HG03457 (cell line): Measurements from ENCODE around the gene MYZAP.

ENCODE experiments used
- ATAC-seq: cut with Tn5 transposase; IDR thresholded peaks from one replicate; pipeline ENCODE4 v1.9.1; 2021; ENCODE audit warnings: moderate number of reproducible peaks; ENCODE audit not compliant: unreplicated experiment

The MYZAP gene

DNA sequence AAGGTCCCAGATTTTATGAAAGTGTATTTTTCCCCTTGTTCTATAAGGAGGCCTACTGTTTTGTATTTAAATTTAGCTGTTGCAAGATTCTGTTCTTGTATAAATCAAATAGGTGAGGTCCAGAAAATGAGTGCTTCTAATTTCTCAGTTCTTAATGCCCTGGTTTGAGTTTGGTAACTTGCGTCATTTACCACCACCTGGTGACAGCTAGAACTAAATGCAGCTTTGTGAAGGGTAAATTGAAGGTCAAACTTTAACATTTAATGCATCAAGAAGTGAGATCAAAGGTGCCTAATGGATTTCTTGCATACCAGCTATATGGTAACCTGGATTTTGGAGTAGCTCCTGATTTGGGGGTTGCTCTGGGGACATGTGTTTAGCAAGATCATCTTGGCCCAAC, 64.1 kb downstream of the MYZAP start:
- no peak for ATAC-seq

DNA sequence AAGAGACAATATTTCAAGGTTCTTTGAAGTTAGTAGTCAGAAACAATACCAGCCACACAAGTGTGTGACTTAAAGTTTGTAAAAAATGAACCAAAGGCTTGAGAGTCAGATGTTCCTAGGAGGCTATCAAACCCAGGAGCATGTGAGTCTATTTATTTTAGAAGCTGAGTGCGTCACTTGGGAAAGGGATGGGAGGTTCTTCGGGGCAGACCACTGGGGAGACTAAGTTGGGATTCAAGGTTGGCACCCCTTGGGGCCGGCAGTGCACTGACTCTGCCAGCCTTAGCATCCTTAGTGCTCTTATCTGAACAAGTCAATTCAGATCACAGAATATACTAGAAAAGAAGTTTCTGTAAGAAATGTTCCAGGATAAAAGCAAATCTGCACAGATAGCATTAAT, 64.7 kb downstream of the MYZAP start:
- no peak for ATAC-seq

DNA sequence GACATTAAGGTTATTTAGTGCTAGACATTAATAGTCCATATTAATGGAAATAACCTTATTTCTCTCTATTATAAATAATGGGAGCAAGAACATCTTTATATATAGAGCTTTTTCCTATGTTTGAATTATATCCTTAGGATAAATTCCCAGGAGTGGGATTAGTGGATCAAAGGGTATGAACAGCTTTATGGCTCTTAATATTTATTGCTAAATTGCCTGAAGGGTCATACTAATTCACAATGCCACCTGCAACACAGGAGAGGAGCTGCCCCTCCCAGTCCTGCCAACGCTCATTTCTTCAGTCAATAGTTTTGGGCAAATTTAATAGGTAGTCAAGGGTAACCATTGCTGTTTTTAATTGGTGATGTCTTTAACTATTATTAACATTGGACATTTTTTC, 65.9 kb downstream of the MYZAP start:
- ATAC-seq: no peak

DNA sequence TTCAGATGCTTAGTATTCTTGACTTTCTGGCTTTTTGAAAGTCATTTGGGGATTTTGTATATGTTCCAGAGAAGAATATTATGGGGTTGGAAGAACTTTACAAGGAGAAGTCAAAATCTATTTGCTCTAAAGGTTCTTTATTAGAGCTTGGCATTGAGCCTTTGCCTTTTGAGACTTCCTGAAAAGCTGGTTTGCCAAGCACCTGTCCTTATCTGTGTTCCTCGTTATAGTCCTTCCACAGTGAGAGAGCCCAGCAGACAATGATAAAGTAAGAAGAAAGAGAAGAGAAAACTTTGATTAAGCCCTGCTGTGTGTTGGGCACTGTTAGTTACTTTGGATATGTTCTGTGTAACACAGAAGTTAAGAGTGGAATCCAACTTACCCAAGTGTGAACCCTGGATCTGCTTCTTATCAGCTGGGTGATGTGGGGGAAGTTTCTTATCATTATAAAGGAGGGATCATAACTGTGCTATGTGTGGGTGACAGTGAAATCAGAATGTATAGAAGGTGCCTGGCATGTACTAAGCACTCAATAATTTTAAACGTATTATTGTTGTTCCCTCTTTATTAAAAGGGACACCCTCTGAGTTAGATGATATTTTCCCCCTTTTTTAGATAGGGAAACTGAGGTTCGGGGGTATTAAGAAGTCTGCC, 70.5 kb downstream of the MYZAP start:
- ATAC-seq: no peak

DNA sequence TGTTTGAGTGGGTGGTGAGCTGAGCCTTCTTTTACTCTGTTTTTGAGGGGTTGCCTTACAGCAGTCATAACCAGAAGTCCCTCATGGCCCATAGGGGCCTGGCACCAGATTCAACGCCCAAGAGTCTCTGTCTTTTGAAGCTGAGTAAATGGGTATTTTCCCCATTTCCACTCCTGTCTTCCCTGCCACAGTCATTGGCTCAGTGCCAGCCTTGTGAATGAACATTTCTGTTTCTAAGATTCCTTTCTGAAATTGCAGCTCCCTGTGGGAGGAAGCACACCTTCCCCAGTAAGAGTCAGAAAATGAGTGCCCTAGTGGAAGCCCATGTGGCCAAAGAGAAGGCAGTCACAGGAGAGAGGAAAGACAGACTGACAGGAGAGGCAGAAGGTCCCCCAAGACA, 71.1 kb downstream of the MYZAP start:
- no peak for ATAC-seq

DNA sequence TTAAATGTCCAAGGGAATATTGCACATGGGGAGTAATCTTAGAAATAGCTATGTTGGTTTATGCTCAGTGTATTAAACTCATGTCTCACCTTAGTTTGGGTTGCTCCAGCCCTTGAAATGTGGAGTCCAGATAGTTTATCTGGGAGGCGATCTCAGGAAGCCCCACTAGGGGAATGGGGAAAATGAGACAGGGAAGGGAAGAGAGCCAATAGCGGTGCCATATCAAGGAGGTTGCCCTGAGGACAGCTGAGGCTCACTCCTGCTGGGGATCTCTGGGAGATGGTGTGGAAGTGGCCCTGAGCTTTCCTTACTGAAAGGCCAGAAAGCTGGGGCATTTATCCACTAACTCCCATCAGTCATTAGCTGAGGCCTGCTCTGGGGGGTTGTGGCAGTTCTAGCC, 71.6 kb downstream of the MYZAP start:
- ATAC-seq: no peak

DNA sequence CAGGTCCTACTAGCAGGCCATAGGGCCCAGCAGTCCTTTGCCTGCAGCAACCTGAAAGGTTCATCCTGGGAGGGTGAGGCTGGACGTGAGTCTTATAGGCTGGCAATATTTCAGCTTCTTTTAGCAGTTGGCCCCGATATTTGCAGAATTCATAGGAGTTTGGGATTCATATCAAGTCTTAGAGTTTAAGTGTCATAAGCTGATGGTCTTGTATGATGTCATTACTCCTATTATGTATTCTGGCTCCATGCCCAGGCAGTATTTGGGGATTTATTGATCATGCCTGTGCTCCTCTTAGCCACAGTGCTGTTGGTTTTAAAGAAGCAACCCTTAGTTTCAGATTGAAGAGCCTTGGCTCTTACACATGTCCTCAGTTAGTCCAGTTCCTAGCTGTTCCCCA, 73.5 kb downstream of the MYZAP start:
- ATAC-seq: no peak

DNA sequence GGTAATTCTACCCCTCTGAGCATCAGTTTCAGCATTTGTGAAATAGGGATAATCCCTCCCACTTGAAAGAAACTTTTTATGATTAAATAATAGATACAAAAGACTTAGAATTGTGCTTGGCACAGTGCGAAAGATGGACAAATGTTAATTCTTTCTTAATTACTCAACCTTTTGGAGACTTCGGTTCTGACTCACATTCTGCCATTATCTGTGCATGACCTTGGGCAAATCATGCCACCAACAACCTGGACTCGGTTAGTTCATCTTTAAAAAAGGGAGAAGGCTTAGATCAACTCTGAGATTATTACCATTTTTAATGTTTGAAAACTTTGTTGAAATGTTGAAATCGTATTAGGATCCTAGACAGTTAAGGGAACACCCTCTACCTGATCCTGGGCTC, 74.2 kb downstream of the MYZAP start:
- ATAC-seq: no peak

DNA sequence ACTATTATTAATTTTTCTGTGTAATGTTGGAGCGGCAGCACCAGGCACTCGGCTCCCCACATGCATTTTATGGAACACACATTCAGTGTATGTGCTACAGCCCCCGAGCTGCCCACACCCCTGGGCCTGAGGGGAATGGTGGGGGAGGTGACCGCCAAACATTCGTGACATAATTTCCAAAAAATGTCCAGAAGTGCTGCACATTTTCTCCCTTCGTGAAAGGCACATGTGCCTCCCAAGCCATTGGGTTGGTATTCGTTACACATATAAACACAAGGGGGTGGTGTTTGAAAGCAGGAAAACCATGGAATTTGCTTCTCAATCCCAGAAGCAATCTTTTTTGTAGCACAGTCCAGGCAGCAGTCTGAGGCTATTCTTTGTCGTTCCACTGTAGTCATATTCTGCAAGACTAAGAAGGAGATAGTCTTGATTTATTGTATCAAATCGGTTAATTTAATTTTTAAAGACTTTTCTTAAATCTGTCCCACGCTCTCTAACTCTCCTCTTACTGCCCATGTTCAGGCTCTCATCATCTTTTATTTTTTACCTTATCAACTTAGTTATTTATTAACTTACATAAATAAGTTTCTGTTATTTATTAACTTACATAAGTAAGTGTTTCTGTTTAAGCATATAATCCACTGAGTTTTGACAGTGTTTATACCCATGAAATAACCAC, 75.6 kb downstream of the MYZAP start:
- no peak for ATAC-seq

DNA sequence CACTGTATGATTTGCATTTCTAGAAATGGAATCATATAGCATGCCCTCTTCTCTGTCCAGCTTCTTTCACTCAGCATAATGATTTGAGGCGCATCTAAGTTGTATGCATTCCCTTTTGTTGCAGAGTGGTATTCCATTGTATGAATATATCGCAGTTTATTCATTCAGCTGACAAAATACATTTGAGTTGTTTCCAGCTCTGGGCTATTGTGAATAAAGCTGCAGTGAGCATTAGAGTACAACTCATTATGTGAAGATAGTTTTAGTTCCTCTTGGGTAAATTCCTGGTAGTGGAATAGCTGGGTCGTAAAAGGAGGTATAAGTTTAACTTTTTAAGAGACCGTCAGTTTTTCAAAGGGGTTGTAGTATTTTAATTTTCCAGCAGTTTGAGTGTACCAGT, 76.3 kb downstream of the MYZAP start:
- ATAC-seq: no peak

DNA sequence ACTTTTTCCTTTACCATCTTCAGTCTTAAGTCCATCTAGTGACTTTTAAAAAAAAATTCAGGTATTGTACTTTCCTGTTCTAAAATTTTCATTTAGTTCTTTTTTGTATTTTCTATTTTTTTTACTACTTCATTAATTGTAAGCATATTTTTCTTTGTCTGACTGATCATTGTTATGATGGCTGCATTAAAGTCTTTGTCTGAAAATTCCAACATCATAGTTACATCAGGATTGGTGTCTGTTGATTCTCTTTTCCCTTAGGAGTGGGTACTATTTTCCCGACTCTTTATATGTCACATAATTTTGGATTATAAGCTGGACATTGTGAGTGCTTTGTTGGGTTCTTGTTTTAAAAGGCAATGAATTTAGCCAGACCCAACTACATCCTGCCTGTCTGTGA, 79.9 kb downstream of the MYZAP start:
- no peak for ATAC-seq

DNA sequence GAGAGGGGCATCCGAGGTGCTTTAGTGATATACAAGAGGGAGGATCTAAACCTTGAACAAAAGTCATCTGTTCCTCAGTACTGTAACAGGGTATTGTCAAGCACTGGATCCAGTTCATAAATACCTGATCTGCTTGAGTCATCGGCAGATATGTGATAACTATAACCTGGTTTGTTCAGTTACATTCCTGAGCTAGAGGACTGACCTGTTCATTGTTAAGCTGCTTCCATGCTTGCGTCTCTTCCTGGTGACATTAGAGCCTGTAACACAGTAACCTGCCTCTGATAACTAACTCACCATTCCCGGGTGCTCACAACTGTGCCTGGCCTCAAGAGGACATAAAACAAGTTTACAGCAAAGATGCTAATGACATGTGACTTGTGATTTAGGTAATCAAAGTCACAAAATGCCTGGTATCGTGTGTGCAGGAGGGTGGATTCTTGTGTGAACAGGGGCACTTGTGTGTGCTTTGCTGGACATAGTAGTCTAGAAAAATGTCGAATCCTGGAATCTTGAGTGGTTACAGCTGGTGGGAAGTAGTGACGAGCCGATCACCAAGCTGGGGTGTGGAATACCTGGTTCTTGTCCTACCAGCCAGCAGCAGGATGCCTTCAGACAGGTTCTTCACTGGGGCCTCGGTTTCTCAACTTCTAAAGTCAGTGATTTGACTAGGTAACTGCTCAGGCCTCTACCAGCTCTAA, 83.9 kb downstream of the MYZAP start:
- ATAC-seq: no peak

DNA sequence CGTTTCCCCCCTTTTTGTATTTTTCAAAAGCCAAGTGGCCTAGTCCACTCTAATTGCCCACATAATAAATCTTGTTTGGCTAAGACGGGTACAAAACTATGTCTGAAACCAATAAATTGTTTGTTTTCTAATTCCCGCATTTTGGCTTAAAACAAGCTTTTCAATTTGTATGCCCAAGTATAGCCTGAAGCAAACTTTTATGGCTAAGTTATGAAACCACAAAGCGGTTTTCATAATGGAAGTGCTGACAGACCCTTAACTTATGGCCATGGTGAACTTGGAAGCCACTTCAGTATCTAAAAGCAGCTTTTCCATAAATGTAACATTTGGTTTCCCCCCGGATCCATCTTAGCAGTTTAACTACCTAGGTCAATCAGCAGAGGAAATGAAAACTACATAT, 84.9 kb downstream of the MYZAP start:
- no peak for ATAC-seq

DNA sequence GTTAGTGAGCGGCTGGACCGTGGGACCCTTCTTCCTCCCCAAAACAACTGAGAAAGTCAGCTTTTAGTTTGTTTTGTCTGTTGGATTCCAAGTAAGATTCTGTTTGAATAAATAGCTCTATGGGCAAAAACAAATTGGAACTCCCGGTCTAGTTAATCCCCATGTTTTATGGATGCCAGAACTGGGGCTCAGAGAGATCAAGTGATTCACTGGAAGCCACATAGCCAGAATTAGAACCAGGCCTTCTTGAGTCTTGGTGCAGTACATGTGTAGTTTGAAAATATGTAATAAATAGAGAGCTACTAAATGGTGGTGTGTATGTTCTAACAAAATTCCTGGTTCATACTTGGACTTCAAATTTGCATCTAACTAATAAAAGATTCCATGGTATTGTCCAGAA, 85.5 kb downstream of the MYZAP start:
- ATAC-seq: no peak

DNA sequence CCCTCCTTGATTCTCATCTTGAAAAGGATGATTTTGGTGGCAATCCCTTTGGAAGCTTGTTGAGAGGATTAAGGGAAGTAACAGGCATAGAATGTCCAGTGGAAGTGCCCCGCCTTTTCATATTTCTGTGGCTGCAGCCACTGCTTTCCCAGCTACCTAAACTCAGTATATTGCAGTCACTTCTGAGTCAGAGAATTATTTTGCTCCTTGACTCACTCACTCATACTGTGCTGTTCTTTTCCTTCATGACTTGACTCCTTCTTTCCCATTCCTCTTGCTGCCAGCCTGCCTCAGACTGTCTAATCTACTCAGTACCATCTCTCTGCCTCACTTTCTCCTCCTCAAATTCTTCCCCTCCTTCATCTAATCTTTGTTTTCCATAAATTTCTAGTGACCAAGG, 88.3 kb downstream of the MYZAP start:
- ATAC-seq: no peak

DNA sequence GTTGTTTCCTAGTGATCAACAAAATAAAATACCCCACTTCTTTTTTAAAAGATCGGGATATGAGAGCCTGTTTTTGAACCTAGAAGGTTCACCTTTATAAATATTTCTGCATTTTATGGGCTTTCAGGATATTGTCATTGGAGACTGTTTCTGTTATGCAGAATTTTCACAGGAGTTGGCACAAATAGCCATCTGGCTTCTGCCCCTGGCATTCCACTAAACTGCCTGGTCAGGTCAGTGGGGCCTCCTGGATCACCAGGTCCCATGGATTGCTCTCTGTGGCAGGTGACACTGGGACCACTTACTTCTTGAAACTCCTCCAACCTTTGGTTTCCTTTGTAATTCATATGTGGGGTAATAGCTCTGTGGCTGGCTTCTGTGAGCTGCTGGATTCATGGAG, 89.3 kb downstream of the MYZAP start:
- ATAC-seq: no peak

DNA sequence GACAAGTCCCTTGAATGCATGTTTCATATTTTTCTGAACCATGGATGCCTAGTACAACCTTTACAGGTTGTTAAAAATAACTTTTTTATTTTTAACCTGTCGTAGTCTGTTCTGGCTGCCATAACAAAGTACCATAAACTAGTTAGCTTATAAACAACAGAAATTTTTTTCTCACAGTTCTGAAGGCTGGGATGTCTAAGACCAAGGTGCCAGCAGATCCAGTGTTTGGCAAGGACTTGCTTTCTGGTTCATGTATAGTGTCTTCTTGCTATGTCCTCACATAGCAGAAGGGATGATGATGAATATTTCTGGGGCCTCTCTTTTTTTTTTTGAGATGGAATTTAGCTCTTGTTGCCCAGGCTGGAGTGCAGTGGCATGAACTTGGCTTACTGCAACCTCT, 91.8 kb downstream of the MYZAP start:
- no peak for ATAC-seq

DNA sequence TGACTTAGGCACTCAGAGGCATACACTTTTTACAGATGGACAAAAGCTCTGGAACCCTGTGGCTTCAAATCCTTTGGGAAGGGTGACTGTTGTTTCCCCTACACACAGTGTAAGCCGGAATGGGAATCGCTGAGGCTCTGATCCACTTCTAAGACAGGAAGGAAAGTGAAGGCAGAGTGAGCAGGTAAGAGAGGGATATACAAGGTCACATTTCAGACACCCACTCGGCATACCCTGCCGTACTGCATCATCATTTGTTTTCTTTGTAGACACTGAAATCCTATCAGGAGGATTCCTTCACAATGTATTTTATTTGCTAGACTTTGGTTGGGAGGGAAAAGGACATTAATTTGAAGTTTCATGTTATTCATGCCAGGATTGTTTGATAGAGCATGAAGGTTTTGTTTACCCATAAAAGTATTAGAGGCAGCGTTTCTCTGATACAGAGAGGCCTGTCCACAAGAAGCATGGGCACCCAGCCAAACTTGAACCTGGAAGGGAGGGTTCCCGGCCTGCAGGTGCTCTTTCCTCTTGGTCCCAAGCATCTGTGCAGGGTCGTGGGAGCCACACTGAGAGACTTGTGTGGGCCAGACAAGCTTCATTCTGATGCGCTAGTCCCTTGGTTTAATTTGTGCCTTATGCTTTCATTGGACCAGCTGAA, 92.9 kb downstream of the MYZAP start:
- ATAC-seq: no peak

DNA sequence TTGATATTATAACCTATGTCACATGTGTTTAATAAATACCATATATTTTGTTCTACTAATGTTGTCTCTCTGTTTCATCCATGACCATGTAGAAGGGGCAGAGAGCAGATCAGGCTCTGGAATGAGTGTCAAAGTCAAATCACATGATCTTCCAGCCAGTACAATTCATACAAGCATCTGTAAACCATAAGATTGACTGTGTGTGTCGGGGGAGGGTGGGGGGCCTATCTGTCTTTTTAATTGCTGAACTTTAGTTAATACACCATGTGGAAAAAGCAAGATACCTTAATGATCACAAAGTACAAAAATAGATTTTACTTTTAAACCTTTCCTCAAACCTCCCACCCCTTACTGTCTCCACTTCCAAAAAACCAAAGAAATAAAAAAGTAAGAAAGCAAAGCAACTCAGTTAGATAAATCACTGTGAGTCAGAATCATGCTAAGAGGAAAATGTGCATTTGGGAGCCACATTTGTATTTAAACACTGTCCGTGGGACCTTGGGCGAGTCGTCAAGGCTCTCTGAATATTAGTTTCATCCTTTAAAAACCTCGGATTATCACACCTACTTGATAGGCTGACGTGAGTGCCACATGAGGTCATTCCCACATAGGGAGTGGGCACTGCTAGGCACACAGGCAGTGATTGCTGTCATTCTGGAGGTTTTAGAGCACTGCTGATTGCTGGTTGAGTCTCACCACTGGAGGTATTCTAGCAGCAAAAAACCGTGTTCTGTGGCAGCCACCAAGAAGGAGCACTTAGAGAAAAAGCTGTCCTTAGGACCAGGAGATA, 93.8 kb downstream of the MYZAP start:
- ATAC-seq: no peak

DNA sequence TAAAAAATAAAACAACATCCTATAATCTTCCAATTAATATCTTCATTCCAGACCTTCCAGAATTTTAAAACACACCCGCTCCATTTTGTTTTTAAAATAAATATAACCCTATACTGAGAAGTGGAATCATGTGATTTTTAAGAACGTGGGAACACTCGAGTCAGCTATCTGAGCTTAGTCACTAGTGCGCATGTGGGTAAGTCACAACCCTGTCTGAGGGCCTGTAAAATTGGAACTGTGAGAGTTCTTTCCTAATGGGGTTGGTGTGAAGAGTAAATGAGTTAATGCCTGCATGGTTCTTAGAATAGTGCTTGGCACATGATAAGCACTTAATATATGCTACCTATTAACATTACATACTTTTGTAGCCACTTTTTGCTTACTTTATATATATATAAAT, 95.0 kb downstream of the MYZAP start:
- no peak for ATAC-seq

DNA sequence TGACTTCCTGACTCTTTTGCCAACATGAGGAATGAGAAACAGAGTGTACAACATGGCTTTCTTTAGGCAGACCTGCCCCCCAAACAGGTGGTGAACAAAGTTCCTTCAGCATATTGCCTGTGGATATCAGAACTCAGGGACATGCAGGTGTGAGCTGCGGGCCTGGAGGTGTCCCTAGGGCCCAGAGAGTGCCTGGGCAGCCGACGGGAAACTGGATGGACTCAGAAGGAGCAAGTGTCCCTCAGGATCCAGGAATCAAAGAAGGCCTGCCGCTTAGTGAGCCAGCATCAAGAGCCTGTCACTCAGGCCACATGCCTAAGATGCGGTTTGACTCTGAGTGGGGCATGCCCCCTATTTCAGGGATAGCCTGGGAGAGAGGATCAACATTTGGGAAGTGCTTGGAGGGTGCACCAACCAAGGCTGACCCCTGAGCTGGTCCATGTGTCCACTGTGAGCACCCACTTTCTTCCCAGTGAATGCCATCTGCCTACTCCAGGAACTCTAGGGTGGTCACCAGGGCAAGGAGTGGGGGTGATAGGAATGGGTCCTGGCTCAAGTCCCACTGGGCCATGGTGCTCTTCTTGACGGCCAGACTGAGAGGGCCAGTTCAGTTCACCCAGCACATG, 98.8 kb downstream of the MYZAP start:
- ATAC-seq: no peak
